Uterus (tissue), 2 donors: Measurements from ENCODE around the gene CARD8.

ENCODE experiments used
- POLR2A ChIP-seq, 2 donors: fragments of 450-650 bp; IDR thresholded peaks; one replicate each; pipeline ENCODE4 v1.6.1; 2016; ENCODE audit warnings: antibody characterized with exemption in 2 of 2, mild to moderate bottlenecking in 1 of 2, moderate library complexity in 1 of 2
- TF ChIP-seq, protein P1 (sequence below), 4 experiments: fragments of 200-600 bp in 2 of 4; fragments of 450-650 bp in 2 of 4; sonication (generic) in 2 of 4; IDR thresholded peaks; one replicate each; pipeline ENCODE4 v1.5.1; 2016 to 2019; ENCODE audit warnings: antibody characterized with exemption in 4 of 4, mild to moderate bottlenecking in 2 of 4, moderate library complexity in 1 of 4

DNA sequence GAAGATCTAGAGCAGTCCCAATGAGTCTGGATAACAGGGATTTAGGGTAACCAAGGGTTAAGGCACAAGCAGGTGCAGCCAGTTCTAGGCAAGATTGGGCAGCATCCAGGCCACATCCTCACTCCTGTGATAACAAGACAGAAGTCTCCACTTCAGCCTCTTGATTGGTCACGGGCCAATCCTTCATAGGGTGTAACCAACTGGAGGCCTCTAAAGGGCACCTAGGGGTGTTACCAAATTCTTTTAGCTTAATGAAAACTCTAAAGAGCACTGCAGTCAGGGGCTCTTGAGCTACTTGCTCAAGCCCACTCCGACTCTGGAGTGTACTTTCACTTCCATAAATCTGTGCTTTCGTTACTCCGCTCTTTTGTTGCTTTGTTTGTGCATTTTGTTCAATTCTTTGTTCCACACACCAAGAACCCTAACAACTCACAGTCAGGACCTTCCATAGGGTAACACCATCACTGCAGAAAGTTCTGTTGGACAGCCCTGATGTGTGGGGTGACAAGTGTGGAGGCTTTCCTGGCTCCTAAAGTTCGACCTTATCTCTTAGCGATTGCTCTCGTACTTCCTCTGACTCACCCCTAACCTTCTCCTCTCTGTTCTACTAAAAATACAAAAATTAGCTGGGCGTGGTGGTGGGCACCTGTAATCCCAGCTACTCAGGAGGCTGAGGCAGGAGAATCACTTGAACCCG lies 49.2 kb downstream of the CARD8 start:
- TF ChIP-seq, protein P1, sequence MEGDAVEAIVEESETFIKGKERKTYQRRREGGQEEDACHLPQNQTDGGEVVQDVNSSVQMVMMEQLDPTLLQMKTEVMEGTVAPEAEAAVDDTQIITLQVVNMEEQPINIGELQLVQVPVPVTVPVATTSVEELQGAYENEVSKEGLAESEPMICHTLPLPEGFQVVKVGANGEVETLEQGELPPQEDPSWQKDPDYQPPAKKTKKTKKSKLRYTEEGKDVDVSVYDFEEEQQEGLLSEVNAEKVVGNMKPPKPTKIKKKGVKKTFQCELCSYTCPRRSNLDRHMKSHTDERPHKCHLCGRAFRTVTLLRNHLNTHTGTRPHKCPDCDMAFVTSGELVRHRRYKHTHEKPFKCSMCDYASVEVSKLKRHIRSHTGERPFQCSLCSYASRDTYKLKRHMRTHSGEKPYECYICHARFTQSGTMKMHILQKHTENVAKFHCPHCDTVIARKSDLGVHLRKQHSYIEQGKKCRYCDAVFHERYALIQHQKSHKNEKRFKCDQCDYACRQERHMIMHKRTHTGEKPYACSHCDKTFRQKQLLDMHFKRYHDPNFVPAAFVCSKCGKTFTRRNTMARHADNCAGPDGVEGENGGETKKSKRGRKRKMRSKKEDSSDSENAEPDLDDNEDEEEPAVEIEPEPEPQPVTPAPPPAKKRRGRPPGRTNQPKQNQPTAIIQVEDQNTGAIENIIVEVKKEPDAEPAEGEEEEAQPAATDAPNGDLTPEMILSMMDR (IDR thresholded peaks at IDR 0.05) = no peak
- no peak for TF ChIP-seq POLR2A (IDR thresholded peaks at IDR 0.05)
